ENCODE results near the gene NECTIN3. TPM values are rescaled to one million over a fixed set of nuclear protein-coding genes. Genes with fewer than 3 reads are reported as not detected.

The NECTIN3 gene
- 10 to 100 TPM; 44.8 to 47.3 TPM for total RNA-seq
- long read RNA-seq, transcript NECTIN3-206 (6 exons, 3,664 nt): major isoform, 19 of 26 reads
- long read RNA-seq, partial matches to known transcripts: 2 of 26 reads
- long read RNA-seq, other reads (novel, unspliced or antisense): 5 of 26 reads

GRCh38 chr3:111071257-111072030 lies at the start of gene NECTIN3:
TSS of gene NECTIN3 (plus strand) at chr3:111071816. CDS start at chr3:111072018, 202 bp downstream.
- DNase-seq (peak; percentile 94 to 96), ATAC-seq (peak; percentile 88)
- intact Hi-C loops (cut with DNase I, micrococcal nuclease): no loop called here

GRCh38 chr3:111027868-111028267 lies 43.7 kb upstream of the NECTIN3 start:
- intact Hi-C loops (cut with DNase I, micrococcal nuclease): no loop called here
- DNase-seq (no peak), ATAC-seq (no peak)

- intact Hi-C loops (cut with DNase I, micrococcal nuclease): no loop called here
- no peak for DNase-seq
- peak; percentile 61 for ATAC-seq
Observed at GRCh38 chr3:111031538-111031937, 40.1 kb upstream of the NECTIN3 start.

- DNase-seq (no peak), ATAC-seq (no peak)
- intact Hi-C loops (cut with DNase I, micrococcal nuclease): no loop called here
Observed at GRCh38 chr3:111032677-111033076, 38.9 kb upstream of the NECTIN3 start.

GRCh38 chr3:111033470-111034050 lies 38.1 kb upstream of the NECTIN3 start:
- DNase-seq (no peak), ATAC-seq (peak; percentile 94)
- intact Hi-C loops (cut with DNase I, micrococcal nuclease): no loop called here

GRCh38 chr3:111035316-111035715 lies 36.3 kb upstream of the NECTIN3 start:
- DNase-seq: no peak
- intact Hi-C loops (cut with DNase I, micrococcal nuclease): no loop called here
- ATAC-seq: no peak

GRCh38 chr3:111035902-111036301 lies 35.7 kb upstream of the NECTIN3 start:
- ATAC-seq (no peak), DNase-seq (no peak)
- intact Hi-C loops (cut with DNase I, micrococcal nuclease): no loop called here

- intact Hi-C loops (cut with DNase I, micrococcal nuclease): no loop called here
- no peak for ATAC-seq
- no peak for DNase-seq
Observed at GRCh38 chr3:111040959-111041358, 30.7 kb upstream of the NECTIN3 start.

- ATAC-seq (no peak), DNase-seq (no peak)
- intact Hi-C loops (cut with DNase I, micrococcal nuclease): no loop called here
Observed at GRCh38 chr3:111045564-111045963, 26.1 kb upstream of the NECTIN3 start.

GRCh38 chr3:111047042-111047441 lies 24.6 kb upstream of the NECTIN3 start:
- intact Hi-C loops (cut with DNase I, micrococcal nuclease): no loop called here
- no peak for ATAC-seq
- no peak for DNase-seq

GRCh38 chr3:111047812-111048435 lies 23.7 kb upstream of the NECTIN3 start:
- intact Hi-C loops (cut with DNase I, micrococcal nuclease): no loop called here
- no peak for ATAC-seq

GRCh38 chr3:111051354-111051753 lies 20.3 kb upstream of the NECTIN3 start:
- DNase-seq (no peak), ATAC-seq (no peak)
- intact Hi-C loops (cut with DNase I, micrococcal nuclease): no loop called here

More at GRCh38 chr3:111047812-111048435, 23.7 kb upstream of the NECTIN3 start:
- DNase-seq: no peak

- ATAC-seq: no peak
- no peak for DNase-seq
- intact Hi-C loops (cut with DNase I, micrococcal nuclease): no loop called here
Observed at GRCh38 chr3:111068574-111068973, 3.0 kb upstream of the NECTIN3 start.

GRCh38 chr3:111069974-111070771 lies 1.4 kb upstream of the NECTIN3 start:
- intact Hi-C loops (cut with DNase I, micrococcal nuclease): no loop called here
- DNase-seq: peak; percentile 41 to 48
- no peak for ATAC-seq

GRCh38 chr3:111070772-111071256 lies 802 bp upstream of the NECTIN3 start:
- no peak for DNase-seq

GRCh38 chr3:111072031-111072921 lies 660 bp downstream of the NECTIN3 start:
- peak; percentile 30 to 57 for DNase-seq
- ATAC-seq: peak; percentile 48
- intact Hi-C loops (cut with DNase I, micrococcal nuclease): no loop called here

More at GRCh38 chr3:111070772-111071256, 802 bp upstream of the NECTIN3 start:
- intact Hi-C loops (cut with DNase I, micrococcal nuclease): no loop called here
- ATAC-seq: peak; percentile 54

GRCh38 chr3:111073218-111073617 lies 1.6 kb downstream of the NECTIN3 start:
- intact Hi-C loops (cut with DNase I, micrococcal nuclease): no loop called here
- no peak for DNase-seq
- ATAC-seq: no peak

GRCh38 chr3:111076732-111077131 lies 5.1 kb downstream of the NECTIN3 start:
- DNase-seq (no peak), ATAC-seq (no peak)
- intact Hi-C loops (cut with DNase I, micrococcal nuclease): no loop called here

Data from left colon (tissue), 2 donors.